PC-3 (cell line): ENCODE measurements around the gene FBXW4.

Experiments
- CTCF ChIP-seq: fragments of 300-600 bp; sonication (generic); conservative IDR thresholded peaks from 2 replicates; pipeline ENCODE4 v1.5.1; 2017; ENCODE audit warnings: antibody characterized with exemption, low read depth, mild to moderate bottlenecking, low read length
- EZH2 ChIP-seq: fragments of 300-600 bp; sonication (generic); IDR thresholded peaks from one replicate; pipeline ENCODE4 v1.6.1; 2017; ENCODE audit warnings: antibody characterized with exemption, mild to moderate bottlenecking, low read length; ENCODE audit not compliant: unreplicated experiment
- EZH2phosphoT487 ChIP-seq: fragments of 300-600 bp; sonication (generic); IDR thresholded peaks from 2 replicates; pipeline ENCODE4 v1.6.1; 2018; ENCODE audit warnings: mild to moderate bottlenecking, antibody characterized with exemption, low read length, borderline replicate concordance

- TF ChIP-seq EZH2 (no peak), CTCF (no peak), EZH2phosphoT487 (no peak)
Measured at GRCh38 chr10:101732096-101732495, 37.1 kb upstream of the FBXW4 start.
